ENCODE results near the gene INO80.

GRCh38 chr15:40941528-40942336 is 174.3 kb downstream of the INO80 start:
- TF ChIP-seq EZH2 (IDR thresholded peaks at IDR 0.05): no peak
- TF ChIP-seq POLR2AphosphoS5 (IDR thresholded peaks at IDR 0.05; ENCODE audit: borderline replicate concordance, low read depth, low read length): 0 out of 2 replicates have a peak, but pooled peaks have one; percentile 20
